Peyer's patch (tissue), 4 donors: ENCODE results near the gene GSTT4.

ENCODE experiments used
- CTCF ChIP-seq, 6 experiments: fragments of 450-650 bp in 4 of 6; fragments of 200-600 bp in 2 of 6; sonication (generic) in 1 of 6; IDR thresholded peaks; one replicate each; pipeline ENCODE4 v1.5.1; 2017 to 2019; ENCODE audit warnings: antibody characterized with exemption in 6 of 6, mild to moderate bottlenecking in 3 of 6, moderate library complexity in 1 of 6
- POLR2A ChIP-seq, 2 donors: fragments of 450-650 bp; IDR thresholded peaks; one replicate each; pipeline ENCODE4 v1.5.1; 2017; ENCODE audit warnings: antibody characterized with exemption in 2 of 2, mild to moderate bottlenecking in 2 of 2, moderate library complexity in 2 of 2

GRCh38 chr22:24035296-24035695, 30.0 kb upstream of the GSTT4 start:
- TF ChIP-seq CTCF (IDR thresholded peaks at IDR 0.05) (no peak), POLR2A (IDR thresholded peaks at IDR 0.05) (no peak)
